Measurements from ENCODE around the gene OGFOD3.

Gene OGFOD3

DNA sequence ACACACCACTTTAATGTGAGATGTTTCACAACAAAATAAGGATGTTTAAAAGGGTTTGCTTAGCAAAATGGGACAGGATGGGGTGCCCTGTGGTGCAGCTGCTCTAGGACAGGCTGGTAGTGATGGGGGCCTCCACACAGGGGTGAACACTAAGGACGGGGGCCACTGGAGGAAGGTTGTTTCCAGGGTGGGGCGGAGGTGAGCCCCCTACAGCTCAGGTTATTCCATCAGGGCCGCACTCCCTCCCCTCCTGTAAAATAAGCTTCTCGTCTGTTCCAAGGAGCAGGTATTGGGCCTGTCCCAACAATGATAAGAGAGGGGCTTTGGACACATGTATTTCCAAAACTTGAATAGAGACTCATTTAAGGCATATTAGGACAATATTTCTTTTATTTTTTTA is 2.1 kb downstream of the OGFOD3 start:
- Histone ChIP-seq H2AFZ (ENCODE audit: low read depth, low read length, severe bottlenecking) (no peak overlapping the region), H3K9ac (ENCODE audit: low read length) (no peak overlapping the region), H3K9me2 (replicated peaks; ENCODE audit: insufficient read depth, low read length) (no peaks in the 10 kb centered on the region)

DNA sequence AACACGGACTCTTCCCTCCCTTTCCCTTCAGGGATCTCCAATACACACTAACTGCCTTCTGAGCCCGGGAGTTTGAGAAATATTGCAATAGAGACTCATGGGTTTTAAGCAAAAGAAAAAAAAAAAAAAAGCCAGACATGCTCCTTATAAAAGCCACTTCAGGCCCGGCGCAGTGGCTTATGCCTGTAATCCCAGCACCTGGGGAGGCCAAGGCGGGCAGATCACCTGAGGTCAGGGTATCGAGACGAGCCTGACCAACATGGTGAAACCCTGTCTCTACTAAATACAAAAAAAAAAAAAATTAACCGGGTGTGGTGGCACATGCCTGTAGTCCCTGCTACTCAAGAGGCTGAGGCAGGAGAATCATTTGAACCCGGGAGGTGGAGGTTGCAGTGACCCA is 2.6 kb downstream of the OGFOD3 start:
- TF ChIP-seq EZH2phosphoT487 (conservative IDR thresholded peaks at IDR 0.05; ENCODE audit: low read length) = no peak
- TF ChIP-seq, protein P1, sequence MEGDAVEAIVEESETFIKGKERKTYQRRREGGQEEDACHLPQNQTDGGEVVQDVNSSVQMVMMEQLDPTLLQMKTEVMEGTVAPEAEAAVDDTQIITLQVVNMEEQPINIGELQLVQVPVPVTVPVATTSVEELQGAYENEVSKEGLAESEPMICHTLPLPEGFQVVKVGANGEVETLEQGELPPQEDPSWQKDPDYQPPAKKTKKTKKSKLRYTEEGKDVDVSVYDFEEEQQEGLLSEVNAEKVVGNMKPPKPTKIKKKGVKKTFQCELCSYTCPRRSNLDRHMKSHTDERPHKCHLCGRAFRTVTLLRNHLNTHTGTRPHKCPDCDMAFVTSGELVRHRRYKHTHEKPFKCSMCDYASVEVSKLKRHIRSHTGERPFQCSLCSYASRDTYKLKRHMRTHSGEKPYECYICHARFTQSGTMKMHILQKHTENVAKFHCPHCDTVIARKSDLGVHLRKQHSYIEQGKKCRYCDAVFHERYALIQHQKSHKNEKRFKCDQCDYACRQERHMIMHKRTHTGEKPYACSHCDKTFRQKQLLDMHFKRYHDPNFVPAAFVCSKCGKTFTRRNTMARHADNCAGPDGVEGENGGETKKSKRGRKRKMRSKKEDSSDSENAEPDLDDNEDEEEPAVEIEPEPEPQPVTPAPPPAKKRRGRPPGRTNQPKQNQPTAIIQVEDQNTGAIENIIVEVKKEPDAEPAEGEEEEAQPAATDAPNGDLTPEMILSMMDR (IDR thresholded peaks at IDR 0.05; ENCODE audit: insufficient read depth, low read length, poor library complexity, severe bottlenecking) = no peak
- Histone ChIP-seq H3F3A (ENCODE audit: insufficient read depth) (no peaks in the 10 kb centered on the region), H3K9me2 (replicated peaks; ENCODE audit: insufficient read depth, low read length) (no peaks in the 10 kb centered on the region), H3K4me3 (ENCODE audit: insufficient read depth, low read length, poor library complexity, severe bottlenecking) (no peak overlapping the region), H3K27ac (ENCODE audit: low read depth, low read length) (no peak overlapping the region), H3K9me3 (ENCODE audit: insufficient read depth, low read length) (no peaks in the 10 kb centered on the region), H2AFZ (ENCODE audit: low read depth, low read length, severe bottlenecking) (no peak overlapping the region), H3K36me3 (ENCODE audit: low read length) (no peaks in the 10 kb centered on the region), H3K9ac (ENCODE audit: low read length) (no peak overlapping the region), H3K4me2 (ENCODE audit: low read depth, low read length, poor library complexity, severe bottlenecking) (no peak overlapping the region), H3K79me2 (ENCODE audit: insufficient read depth, low read length) (no peaks in the 10 kb centered on the region), H4K20me1 (ENCODE audit: low read depth, low read length) (no peaks in the 10 kb centered on the region; the same call in 1 of the 2 replicates), H3K27me3 (ENCODE audit: low read length) (no peaks in the 10 kb centered on the region)

More for the DNA sequence above, 2.1 kb downstream of the OGFOD3 start:
- no peaks in the 10 kb centered on the region; the same call in 1 of the 2 replicates for H4K20me1 ChIP-seq (ENCODE audit: low read depth, low read length)
- H3K36me3 ChIP-seq (ENCODE audit: low read length) = no peaks in the 10 kb centered on the region
- no peak overlapping the region for H3K4me3 ChIP-seq (ENCODE audit: insufficient read depth, low read length, poor library complexity, severe bottlenecking)
- no peaks in the 10 kb centered on the region for H3K79me2 ChIP-seq (ENCODE audit: insufficient read depth, low read length)
- H3K27me3 ChIP-seq (ENCODE audit: low read length) = no peaks in the 10 kb centered on the region
- H3K4me2 ChIP-seq (ENCODE audit: low read depth, low read length, poor library complexity, severe bottlenecking) = no peak overlapping the region
- no peaks in the 10 kb centered on the region for H3K9me3 ChIP-seq (ENCODE audit: insufficient read depth, low read length)
- H3K27ac ChIP-seq (ENCODE audit: low read depth, low read length) = no peak overlapping the region
- no peaks in the 10 kb centered on the region for H3F3A ChIP-seq (ENCODE audit: insufficient read depth)
- TF ChIP-seq, protein P1 (IDR thresholded peaks at IDR 0.05; ENCODE audit: insufficient read depth, low read length, poor library complexity, severe bottlenecking) = no peak
- no peak for TF ChIP-seq EZH2phosphoT487 (conservative IDR thresholded peaks at IDR 0.05; ENCODE audit: low read length)

DNA sequence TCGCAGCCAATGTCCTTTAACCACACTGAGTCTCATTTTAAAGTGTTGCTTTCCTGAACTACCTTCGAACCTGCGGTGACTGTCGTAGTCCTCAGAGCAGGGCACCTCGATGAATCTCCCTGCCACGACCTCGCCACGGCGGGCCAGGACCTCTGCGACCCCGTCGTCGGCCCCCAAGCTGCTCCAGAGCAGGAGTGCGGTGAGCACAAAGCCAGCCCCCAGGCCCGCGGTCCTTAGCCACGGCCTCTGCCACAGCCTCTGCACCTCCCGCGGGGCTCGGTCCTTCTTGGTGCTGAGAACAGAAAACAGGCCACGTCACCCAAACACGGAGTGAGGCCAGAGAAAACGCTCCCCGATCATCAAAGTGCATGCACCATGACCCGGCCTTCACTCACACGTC is 3.0 kb downstream of the OGFOD3 start:
- Histone ChIP-seq H3K9ac (ENCODE audit: low read length) (no peak overlapping the region), H2AFZ (ENCODE audit: low read depth, low read length, severe bottlenecking) (no peak overlapping the region), H3K4me2 (ENCODE audit: low read depth, low read length, poor library complexity, severe bottlenecking) (no peak overlapping the region), H3K79me2 (ENCODE audit: insufficient read depth, low read length) (no peaks in the 10 kb centered on the region), H3F3A (ENCODE audit: insufficient read depth) (no peaks in the 10 kb centered on the region), H3K27me3 (ENCODE audit: low read length) (no peaks in the 10 kb centered on the region), H3K4me3 (ENCODE audit: insufficient read depth, low read length, poor library complexity, severe bottlenecking) (no peak overlapping the region), H3K36me3 (ENCODE audit: low read length) (no peaks in the 10 kb centered on the region), H3K9me2 (replicated peaks; ENCODE audit: insufficient read depth, low read length) (no peaks in the 10 kb centered on the region), H3K9me3 (ENCODE audit: insufficient read depth, low read length) (no peaks in the 10 kb centered on the region), H3K27ac (ENCODE audit: low read depth, low read length) (no peak overlapping the region), H4K20me1 (ENCODE audit: low read depth, low read length) (no peaks in the 10 kb centered on the region; the same call in 1 of the 2 replicates)
- no peak for TF ChIP-seq EZH2phosphoT487 (conservative IDR thresholded peaks at IDR 0.05; ENCODE audit: low read length)
- TF ChIP-seq, protein P1 (IDR thresholded peaks at IDR 0.05; ENCODE audit: insufficient read depth, low read length, poor library complexity, severe bottlenecking) = no peak

All from SU-DHL-6 (cell line).